ENCODE measurements around the gene FBXW5. TPM values are rescaled to one million over a fixed set of nuclear protein-coding genes. Genes with fewer than 3 reads are reported as not detected.

The FBXW5 gene
- total and polyA plus RNA-seq, 10 of the 15 experiments (the other 5 are each of a cell fraction or from before 2014, with no cell fraction given), result 0.21 to 97.3 (median 44.5) TPM

- TF ChIP-seq PKNOX1 (IDR thresholded peaks at IDR 0.05) (peak; percentile 79), BHLHE40 (IDR thresholded peaks at IDR 0.05; ENCODE audit: borderline replicate concordance in 1 of 2, low read depth in 2 of 2, low read length in 1 of 2) (peak in 1 of 2 experiments; percentile 42; a peak in 1 of 4 replicates), ZNF384 (IDR thresholded peaks at IDR 0.05; ENCODE audit: borderline replicate concordance, low read depth, low read length) (no peak), POLR2A (IDR thresholded peaks at IDR 0.05; ENCODE audit: low read depth, low read length) (peak; percentile 89), FOXM1 (IDR thresholded peaks at IDR 0.05; ENCODE audit: low read depth, low read length) (no peak; the same call in 1 of the 2 replicates), NFYA (IDR thresholded peaks at IDR 0.05; ENCODE audit: borderline replicate concordance, low read depth, low read length) (no peak), ZNF24 (IDR thresholded peaks at IDR 0.05) (no peak), NR2C1 (IDR thresholded peaks at IDR 0.05) (no peak), YY1 (IDR thresholded peaks at IDR 0.05; ENCODE audit: low read depth, low read length) (peak; percentile 13; the same call in 1 of the 2 replicates), CEBPB (IDR thresholded peaks at IDR 0.05; ENCODE audit: borderline replicate concordance in 1 of 2, low read depth in 2 of 2, low read length in 2 of 2) (no peak), TCF7 (IDR thresholded peaks at IDR 0.05; ENCODE audit: borderline replicate concordance) (no peak)
- TF ChIP-seq, protein P1, sequence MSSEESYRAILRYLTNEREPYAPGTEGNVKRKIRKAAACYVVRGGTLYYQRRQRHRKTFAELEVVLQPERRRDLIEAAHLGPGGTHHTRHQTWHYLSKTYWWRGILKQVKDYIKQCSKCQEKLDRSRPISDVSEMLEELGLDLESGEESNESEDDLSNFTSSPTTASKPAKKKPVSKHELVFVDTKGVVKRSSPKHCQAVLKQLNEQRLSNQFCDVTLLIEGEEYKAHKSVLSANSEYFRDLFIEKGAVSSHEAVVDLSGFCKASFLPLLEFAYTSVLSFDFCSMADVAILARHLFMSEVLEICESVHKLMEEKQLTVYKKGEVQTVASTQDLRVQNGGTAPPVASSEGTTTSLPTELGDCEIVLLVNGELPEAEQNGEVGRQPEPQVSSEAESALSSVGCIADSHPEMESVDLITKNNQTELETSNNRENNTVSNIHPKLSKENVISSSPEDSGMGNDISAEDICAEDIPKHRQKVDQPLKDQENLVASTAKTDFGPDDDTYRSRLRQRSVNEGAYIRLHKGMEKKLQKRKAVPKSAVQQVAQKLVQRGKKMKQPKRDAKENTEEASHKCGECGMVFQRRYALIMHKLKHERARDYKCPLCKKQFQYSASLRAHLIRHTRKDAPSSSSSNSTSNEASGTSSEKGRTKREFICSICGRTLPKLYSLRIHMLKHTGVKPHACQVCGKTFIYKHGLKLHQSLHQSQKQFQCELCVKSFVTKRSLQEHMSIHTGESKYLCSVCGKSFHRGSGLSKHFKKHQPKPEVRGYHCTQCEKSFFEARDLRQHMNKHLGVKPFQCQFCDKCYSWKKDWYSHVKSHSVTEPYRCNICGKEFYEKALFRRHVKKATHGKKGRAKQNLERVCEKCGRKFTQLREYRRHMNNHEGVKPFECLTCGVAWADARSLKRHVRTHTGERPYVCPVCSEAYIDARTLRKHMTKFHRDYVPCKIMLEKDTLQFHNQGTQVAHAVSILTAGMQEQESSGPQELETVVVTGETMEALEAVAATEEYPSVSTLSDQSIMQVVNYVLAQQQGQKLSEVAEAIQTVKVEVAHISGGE (CRISPR knock-in tag; IDR thresholded peaks at IDR 0.05), result no peak
Measured at GRCh38 chr9:136901516-136902258, 42.9 kb downstream of the FBXW5 start (continued).
